Parathyroid adenoma (tissue), 2 donors: ENCODE measurements around the gene FBXW5.

Experiments used
- H2AFZ ChIP-seq: fragments of 300-600 bp; sonication (generic); one replicate; pipeline ENCODE4 v1.7.0; 2017; ENCODE audit warnings: antibody characterized with exemption, mild to moderate bottlenecking
- H3K27ac ChIP-seq: fragments of 300-600 bp; sonication (generic); one replicate; pipeline ENCODE4 v1.7.0; 2017
- H3K27me3 ChIP-seq: fragments of 300-600 bp; sonication (generic); one replicate; pipeline ENCODE4 v1.7.0; 2017; ENCODE audit warnings: low read length; ENCODE audit not compliant: control insufficient read depth, insufficient read depth
- H3K36me3 ChIP-seq: fragments of 300-600 bp; sonication (generic); one replicate; pipeline ENCODE4 v1.7.0; 2017; ENCODE audit warnings: low read length; ENCODE audit not compliant: control insufficient read depth, insufficient read depth
- H3K4me1 ChIP-seq: fragments of 300-600 bp; sonication (generic); one replicate; pipeline ENCODE4 v1.7.0; 2017; ENCODE audit warnings: control low read depth
- H3K4me2 ChIP-seq: fragments of 300-600 bp; sonication (generic); one replicate; pipeline ENCODE4 v1.7.0; 2017; ENCODE audit warnings: low read length
- H3K4me3 ChIP-seq: fragments of 300-600 bp; sonication (generic); one replicate; pipeline ENCODE4 v1.7.0; 2017; ENCODE audit warnings: low read depth, low read length
- H3K79me2 ChIP-seq: fragments of 300-600 bp; sonication (generic); one replicate; pipeline ENCODE4 v1.7.0; 2017; ENCODE audit warnings: control low read depth
- H3K9ac ChIP-seq: fragments of 300-600 bp; sonication (generic); one replicate; pipeline ENCODE4 v1.7.0; 2017; ENCODE audit warnings: mild to moderate bottlenecking
- H3K9me3 ChIP-seq: fragments of 300-600 bp; sonication (generic); one replicate; pipeline ENCODE4 v1.7.0; 2017; ENCODE audit warnings: low read length; ENCODE audit not compliant: control insufficient read depth
- CTCF ChIP-seq: fragments of 300-600 bp; sonication (generic); IDR thresholded peaks from one replicate; pipeline ENCODE4 v1.7.0; 2017; ENCODE audit warnings: antibody characterized with exemption, mild to moderate bottlenecking
- donor health status: primary hyperparathyroidism.

FBXW5 gene

GRCh38 chr9:136988872-136989271, 44.3 kb upstream of the FBXW5 start:
- Histone ChIP-seq H3K4me1 (no peaks in the 10 kb centered on the region), H3K79me2 (no peaks in the 10 kb centered on the region), H3K9me3 (no peaks in the 10 kb centered on the region), H3K9ac (no peak overlapping the region), H3K27ac (no peak overlapping the region), H3K27me3 (no peaks in the 10 kb centered on the region), H3K4me3 (no peak overlapping the region), H3K4me2 (no peak overlapping the region), H2AFZ (no peak overlapping the region), H3K36me3 (no peaks in the 10 kb centered on the region)
- TF ChIP-seq CTCF: no peak

- Histone ChIP-seq H3K4me3 (no peak overlapping the region), H2AFZ (no peak overlapping the region), H3K79me2 (no peaks in the 10 kb centered on the region), H3K27ac (no peak overlapping the region), H3K4me1 (no peaks in the 10 kb centered on the region), H3K4me2 (no peak overlapping the region), H3K9me3 (no peaks in the 10 kb centered on the region), H3K27me3 (no peaks in the 10 kb centered on the region), H3K9ac (no peak overlapping the region), H3K36me3 (no peaks in the 10 kb centered on the region)
- no peak for TF ChIP-seq CTCF
These were observed 41.3 kb upstream of the FBXW5 start for GRCh38 chr9:136985853-136986252.

- Histone ChIP-seq H3K79me2 (no peaks in the 10 kb centered on the region), H3K36me3 (no peaks in the 10 kb centered on the region), H2AFZ (no peak overlapping the region), H3K4me2 (no peak overlapping the region), H3K9ac (no peak overlapping the region), H3K27me3 (no peaks in the 10 kb centered on the region), H3K27ac (no peak overlapping the region), H3K4me1 (no peaks in the 10 kb centered on the region), H3K9me3 (no peaks in the 10 kb centered on the region), H3K4me3 (no peak overlapping the region)
- no peak for TF ChIP-seq CTCF
These were observed 40.6 kb upstream of the FBXW5 start for GRCh38 chr9:136985027-136985602.

- Histone ChIP-seq H3K36me3 (no peaks in the 10 kb centered on the region), H3K27ac (no peak overlapping the region), H2AFZ (no peak overlapping the region), H3K4me3 (no peak overlapping the region), H3K27me3 (no peaks in the 10 kb centered on the region), H3K9me3 (no peaks in the 10 kb centered on the region), H3K9ac (no peak overlapping the region), H3K4me1 (no peaks in the 10 kb centered on the region), H3K79me2 (no peaks in the 10 kb centered on the region), H3K4me2 (no peak overlapping the region)
- TF ChIP-seq CTCF: no peak
These were observed 40.0 kb upstream of the FBXW5 start for GRCh38 chr9:136984464-136985026.

DNA sequence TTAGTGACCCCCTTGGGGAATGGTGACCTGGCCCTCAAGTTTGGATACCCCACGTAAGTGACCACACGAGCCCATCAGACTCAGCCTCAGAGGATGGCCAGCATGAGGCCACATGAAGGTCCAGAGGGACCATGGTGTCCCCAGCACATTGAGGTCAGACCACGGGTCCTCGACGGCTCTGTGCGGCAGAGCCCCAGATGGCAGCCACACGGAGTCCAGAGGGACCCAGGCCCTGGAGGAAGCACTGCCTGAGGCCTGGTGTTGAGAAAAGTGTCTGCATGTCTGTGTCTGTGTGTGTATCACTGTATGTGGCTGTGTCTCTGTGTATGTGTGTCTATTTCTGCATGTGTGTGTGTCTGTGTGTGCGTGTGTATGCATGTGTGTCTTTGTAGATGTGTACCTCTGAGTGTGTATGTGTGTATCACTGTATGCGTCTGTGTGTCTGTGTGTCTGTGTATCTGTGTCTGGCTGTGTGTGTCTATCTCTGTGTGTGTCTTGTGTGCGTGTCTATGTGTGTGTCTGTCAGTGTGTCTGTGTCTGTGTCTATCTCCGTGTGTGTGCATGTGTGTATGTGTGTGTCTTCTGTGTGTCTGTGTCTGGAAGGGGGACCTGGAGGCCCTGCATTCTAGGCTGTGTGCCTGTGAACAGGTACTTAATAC, 39.2 kb upstream of the FBXW5 start:
- no peaks in the 10 kb centered on the region for H3K4me1 ChIP-seq
- H3K36me3 ChIP-seq: no peaks in the 10 kb centered on the region
- TF ChIP-seq CTCF: no peak
- no peak overlapping the region for H3K27ac ChIP-seq
- no peaks in the 10 kb centered on the region for H3K9me3 ChIP-seq
- H3K4me2 ChIP-seq: no peak overlapping the region
- no peaks in the 10 kb centered on the region for H3K27me3 ChIP-seq
- H3K9ac ChIP-seq: no peak overlapping the region
- H3K79me2 ChIP-seq: no peaks in the 10 kb centered on the region
- no peak overlapping the region for H2AFZ ChIP-seq
- H3K4me3 ChIP-seq: no peak overlapping the region
